DMS153 treated with DMSO at 0.1 percent for 48 hours (cell line): ENCODE measurements around the gene IQSEC1.
A peak's percentile ranks its signal among the peaks of the same experiment; 100 is the strongest.

Experiments used
- DNase-seq: peaks from one replicate; lab custom pipeline; 2025; ENCODE audit not compliant: unreplicated experiment; lab: John Stamatoyannopoulos, UW

IQSEC1 gene

GRCh38 chr3:12972781-12973702, 100.2 kb downstream of the IQSEC1 start:
- DNase-seq: no peak

GRCh38 chr3:12972043-12972442, 101.2 kb downstream of the IQSEC1 start:
- no peak for DNase-seq

- DNase-seq: peak; percentile 5
These were observed 102.5 kb downstream of the IQSEC1 start for GRCh38 chr3:12970684-12971083.

GRCh38 chr3:12969486-12969885, 103.7 kb downstream of the IQSEC1 start:
- no peak for DNase-seq

- no peak for DNase-seq
These were observed 104.7 kb downstream of the IQSEC1 start for GRCh38 chr3:12968541-12968940.

GRCh38 chr3:12967606-12968351, 105.5 kb downstream of the IQSEC1 start:
- no peak for DNase-seq

GRCh38 chr3:12966847-12967605, 106.2 kb downstream of the IQSEC1 start:
- DNase-seq: no peak

- no peak for DNase-seq
These were observed 107.0 kb downstream of the IQSEC1 start for GRCh38 chr3:12965999-12966846.

GRCh38 chr3:12964711-12965612, 108.3 kb downstream of the IQSEC1 start:
- DNase-seq: peak; percentile 13

GRCh38 chr3:12963922-12964701, 109.1 kb downstream of the IQSEC1 start:
- no peak for DNase-seq

GRCh38 chr3:12963231-12963896, 109.9 kb downstream of the IQSEC1 start:
- DNase-seq: no peak

- no peak for DNase-seq
These were observed 110.9 kb downstream of the IQSEC1 start for GRCh38 chr3:12962292-12962691.

- no peak for DNase-seq
These were observed 111.6 kb downstream of the IQSEC1 start for GRCh38 chr3:12961697-12962036.

- no peak for DNase-seq
These were observed 112.1 kb downstream of the IQSEC1 start for GRCh38 chr3:12961007-12961696.

- no peak for DNase-seq
These were observed 112.7 kb downstream of the IQSEC1 start for GRCh38 chr3:12960497-12960896.

GRCh38 chr3:12959838-12960378, 113.3 kb downstream of the IQSEC1 start:
- no peak for DNase-seq

- no peak for DNase-seq
These were observed 113.8 kb downstream of the IQSEC1 start for GRCh38 chr3:12959410-12959809.
